ENCODE results near the gene CD300LD.

GRCh38 chr17:74549343-74549742, 42.7 kb downstream of the CD300LD start:
- TF ChIP-seq CTCF (IDR thresholded peaks at IDR 0.05) (no peak), POLR2A (IDR thresholded peaks at IDR 0.05) (no peak)
